ENCODE data around the gene PFKFB3.
"Not testable (repeated sequence)": the region's sequence is repeated elsewhere in the genome, so short reads cannot be mapped to it uniquely, and the experiment has no call there.

Gene PFKFB3

DNA sequence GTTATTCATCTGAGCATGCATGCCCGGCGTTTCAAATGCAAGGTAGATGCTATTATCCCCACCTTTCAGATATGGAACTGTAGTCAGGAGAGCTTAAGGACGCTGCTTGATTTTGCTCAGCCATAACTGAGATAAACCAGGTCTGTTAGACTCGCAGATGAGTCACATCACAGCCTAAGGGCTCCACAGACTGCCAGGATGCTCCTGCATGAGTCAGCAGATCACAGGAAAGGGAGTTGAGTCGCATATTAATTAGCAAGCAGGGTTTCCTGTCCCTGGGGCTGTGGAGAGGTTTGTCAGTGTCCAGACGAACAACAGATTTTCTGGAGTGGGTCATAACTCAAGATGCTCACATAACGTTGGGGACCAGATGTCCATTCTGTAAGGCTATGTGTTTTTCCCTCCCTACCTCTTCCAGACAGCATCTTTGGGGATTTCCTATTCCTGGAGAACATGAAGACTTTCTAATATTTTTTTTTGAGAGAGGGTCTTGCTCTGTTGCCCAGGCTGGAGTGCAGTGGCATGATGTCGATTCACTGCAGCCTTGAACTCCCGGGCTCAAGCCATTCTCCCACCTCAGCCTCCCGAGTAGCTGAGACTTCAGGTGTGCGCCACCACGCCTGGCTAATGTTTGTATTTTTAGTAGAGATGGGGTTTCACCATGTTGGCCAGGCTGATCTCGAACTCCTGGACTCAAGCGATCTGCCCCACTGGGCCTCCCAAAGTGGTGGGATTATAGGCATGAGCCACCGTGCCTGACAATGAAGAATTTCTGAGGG, 36.7 kb downstream of the PFKFB3 start:
- DNase-seq = no peak

GRCh38 chr10:6240254-6240653, 37.5 kb downstream of the PFKFB3 start:
- no peak for DNase-seq

DNA sequence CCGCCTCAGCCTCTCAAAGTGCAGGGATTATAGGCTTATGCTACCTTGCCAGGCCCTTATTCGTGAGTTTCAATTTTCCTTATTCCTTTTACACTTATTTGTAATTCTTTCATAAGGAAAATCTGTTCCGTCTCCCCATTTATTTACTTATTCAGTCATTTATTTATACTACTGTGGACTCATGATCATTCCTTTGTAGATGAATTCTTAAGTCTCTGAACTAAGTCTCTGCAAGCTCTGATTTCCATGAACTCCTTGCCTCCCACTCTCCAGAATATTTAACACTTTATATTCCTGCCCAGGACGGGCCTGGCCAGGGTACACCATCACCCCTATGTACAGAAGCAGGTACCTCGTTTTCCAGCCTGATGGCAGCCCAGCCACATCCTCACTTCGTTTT, 39.4 kb downstream of the PFKFB3 start:
- DNase-seq = no peak

- no peak for DNase-seq
Measured at GRCh38 chr10:6244510-6244909, 41.8 kb downstream of the PFKFB3 start.

DNA sequence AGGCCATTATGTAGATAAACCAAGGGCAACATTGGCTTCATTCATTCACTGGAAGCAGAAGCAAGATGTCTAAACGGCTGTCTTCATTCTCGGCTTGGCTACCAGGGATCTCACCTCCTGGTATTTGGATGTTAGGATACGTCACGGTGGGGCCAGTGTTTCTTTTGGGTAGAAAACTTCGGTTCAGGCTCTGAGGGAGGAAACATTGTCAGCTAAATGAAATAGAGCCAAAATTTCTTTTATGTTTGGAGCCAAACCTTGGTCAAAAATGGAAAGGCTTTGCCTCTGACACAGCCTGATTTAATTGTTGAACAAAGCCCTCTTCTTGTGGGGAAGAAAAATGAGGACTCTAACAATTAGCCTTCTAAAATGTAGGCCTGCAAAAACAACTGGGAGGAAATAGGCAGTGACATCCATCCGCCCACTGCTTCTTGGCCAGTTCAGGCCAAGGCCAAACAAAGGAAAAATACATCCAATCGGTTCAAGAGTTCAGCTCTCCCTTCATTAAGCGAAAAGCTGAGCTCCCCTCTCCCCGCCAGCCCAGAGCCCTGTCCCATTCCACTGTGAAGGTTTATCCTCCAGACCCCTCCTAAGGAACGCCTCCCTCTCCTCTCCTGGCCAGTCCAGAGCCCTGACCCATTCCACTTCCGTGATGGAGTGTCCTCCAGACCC, 44.4 kb downstream of the PFKFB3 start:
- no peak for DNase-seq

GRCh38 chr10:6248908-6249307, 46.2 kb downstream of the PFKFB3 start:
- not testable (repeated sequence) for DNase-seq

DNA sequence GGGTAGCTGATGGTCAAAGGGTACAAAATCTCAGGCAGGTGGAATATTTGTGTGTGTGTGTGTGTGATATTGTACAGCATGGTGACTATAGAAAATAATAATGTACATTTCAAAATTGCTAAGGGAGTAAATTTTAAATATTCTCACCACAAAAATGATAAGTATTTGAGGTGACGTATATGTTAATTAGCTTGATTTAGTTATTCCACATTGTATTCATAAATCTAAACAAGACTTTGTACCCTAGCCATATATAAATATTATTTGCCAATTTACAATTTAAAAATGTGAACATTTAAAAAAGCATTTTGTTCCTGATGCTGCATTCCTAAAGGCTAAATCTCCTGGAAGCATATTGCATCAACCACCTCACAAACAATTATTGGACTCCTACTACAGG, 47.0 kb downstream of the PFKFB3 start:
- DNase-seq = no peak

DNA sequence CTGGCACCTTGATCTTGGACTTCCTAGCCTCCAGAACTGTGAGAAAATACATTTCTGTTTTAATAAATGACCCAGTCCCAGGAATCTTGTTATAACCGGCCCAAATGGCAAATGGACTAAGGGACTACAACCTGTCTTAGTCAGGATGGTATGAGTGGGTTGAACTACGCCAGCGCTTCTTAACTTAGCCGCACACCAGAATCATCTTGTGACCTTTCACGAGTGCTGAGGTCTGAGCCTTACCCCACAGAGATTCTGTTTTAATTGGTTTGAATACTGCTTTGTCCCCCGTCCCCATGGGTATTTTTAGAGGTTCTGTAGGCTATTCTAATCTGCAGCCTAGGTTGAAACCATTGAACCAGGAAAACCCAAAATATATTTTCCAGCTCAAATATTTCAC, 48.0 kb downstream of the PFKFB3 start:
- no peak for DNase-seq

GRCh38 chr10:6254201-6254600, 51.5 kb downstream of the PFKFB3 start:
- DNase-seq = no peak

DNA sequence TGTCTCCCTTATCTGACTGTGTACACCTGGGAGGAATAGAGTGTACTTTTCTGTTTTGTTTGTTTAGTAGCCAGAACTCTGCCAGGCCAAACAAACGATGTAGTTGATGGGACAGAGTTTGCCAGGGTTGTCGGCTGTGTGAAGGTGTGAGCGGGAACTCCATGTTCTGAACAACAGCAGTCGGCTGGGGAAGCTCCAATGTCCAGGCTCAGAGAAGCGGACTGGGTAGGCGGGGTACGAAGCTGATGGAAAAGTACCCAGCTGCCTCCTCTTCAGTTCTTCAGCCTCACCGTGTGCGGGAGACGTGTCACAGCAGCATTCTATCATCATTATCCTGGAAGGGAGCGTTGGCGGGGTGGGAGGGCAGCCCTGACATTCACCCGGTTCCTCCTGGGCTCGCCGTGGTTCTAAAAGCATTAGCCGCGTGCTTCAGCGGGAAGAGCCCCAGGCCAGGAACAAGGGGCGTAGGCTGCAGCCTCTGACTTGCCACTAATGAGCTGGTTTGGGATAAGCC, 52.9 kb downstream of the PFKFB3 start:
- DNase-seq = no peak

- DNase-seq = no peak
Measured at GRCh38 chr10:6256439-6256838, 53.7 kb downstream of the PFKFB3 start.

DNA sequence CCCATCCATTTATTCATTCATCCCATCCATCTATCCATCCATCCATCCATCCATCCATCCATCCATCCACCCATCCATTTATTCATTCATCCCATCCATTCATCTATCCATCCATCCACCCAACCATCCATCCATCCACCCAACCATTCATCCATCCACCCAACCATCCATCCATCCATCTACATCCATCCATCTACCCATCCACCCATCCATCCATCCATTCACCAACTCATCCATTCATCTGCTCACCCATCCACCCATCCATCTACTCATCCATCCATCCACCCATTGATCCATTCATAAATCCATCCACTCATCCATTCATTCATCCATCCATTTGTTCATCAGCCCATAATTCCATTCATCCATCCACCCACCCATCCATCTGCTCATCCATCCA, 56.4 kb downstream of the PFKFB3 start:
- no peak for DNase-seq

DNA sequence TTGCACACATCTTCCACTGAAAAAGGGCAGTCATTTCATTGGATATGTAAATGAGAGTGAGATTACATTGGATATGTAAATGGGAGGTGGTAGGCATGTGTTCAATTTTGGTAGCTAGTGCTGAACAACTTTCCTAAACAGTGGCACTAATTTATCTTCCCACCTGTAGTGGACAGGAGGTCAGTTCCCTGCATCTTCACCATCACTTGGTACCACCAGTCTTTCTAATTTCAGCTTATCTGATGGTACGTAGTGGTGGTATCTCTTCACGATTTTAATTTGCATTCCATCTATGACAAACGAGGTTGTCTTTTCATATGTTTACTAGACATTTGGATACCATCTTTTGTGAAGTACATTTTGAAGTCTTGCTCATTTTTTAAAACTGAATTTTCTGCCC, 58.1 kb downstream of the PFKFB3 start:
- no peak for DNase-seq

- no peak for DNase-seq
Measured at GRCh38 chr10:6267941-6268340, 65.2 kb downstream of the PFKFB3 start.

DNA sequence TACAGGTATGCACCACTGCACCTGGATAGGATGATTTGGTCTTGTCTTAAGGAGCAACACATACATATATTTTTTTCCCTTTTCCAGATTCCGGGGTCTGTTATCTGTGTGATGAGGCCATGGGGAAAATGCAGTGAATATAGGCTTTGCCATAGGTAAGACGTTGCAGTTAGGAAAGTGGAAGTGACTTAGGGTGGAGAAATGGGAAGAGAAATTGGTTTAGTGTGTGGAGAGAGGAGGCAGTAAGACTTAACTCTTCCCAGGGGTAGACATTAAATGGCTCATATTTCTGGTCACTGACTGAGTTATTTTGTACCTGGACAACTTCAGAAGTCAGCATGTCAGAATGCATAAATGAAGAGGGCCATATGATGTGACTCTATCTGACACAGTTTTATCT, 66.7 kb downstream of the PFKFB3 start:
- DNase-seq = no peak

GRCh38 chr10:6269953-6270867, 67.5 kb downstream of the PFKFB3 start:
- no peak for DNase-seq

GRCh38 chr10:6270951-6271350, 68.2 kb downstream of the PFKFB3 start:
- no peak for DNase-seq

DNA sequence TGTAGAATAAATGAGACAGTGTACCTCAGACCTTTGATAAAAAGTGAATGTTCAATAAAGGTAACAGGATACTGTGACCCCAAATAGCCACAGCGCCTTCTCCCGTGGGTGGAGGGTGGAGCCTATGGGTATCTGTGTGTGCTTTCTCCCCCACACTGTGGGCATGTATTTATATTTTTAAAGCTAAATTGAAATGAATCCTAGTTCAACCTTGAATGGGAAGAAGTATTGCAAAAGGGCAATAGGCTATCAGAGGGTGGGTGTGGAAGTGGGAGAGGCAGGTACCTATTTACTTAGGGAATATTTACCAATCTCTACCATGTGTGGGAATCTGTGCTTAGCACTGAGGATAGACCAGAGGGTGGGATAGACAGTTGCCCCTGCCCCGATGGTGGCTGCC, 68.9 kb downstream of the PFKFB3 start:
- DNase-seq = no peak

- DNase-seq = no peak
Measured at GRCh38 chr10:6272126-6272525, 69.4 kb downstream of the PFKFB3 start.

DNA sequence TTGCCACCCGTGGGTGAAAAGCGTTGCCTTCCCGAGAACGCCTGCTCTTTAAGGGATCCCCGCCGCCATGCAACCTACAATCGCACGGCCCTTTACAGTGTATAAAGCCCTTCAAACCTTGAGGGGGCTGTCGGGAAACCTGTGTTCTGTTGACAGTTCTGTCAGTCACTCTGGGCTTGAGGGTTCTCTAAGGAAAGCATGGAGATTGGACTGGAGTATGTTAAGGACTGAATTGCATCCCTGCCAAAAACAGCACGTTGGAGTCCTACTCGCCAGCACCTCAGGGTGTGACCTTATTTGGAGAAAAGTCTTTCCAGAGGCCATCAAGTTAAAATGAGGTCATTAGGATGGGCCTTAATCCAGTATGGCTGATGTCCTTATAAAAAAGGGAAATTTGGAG, 70.6 kb downstream of the PFKFB3 start:
- DNase-seq = no peak

DNA sequence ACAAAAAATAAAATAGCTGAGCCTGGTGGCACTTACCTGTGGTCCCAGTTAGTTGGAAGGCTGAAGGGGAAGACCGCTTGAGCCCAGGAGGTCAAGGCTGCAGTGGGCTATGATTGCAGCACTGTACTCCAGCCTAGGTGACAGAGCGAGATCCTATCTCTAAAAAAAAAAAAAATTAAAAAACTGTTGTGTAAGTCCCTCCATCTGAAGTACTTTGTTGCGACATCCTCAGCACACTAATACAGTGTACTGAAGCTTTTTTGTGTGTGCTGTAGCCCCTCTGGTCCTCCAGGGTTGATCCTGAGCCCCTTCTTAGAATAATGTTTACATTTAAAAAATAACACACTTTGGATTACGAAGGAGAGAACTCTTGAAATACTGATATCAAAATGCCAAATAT, 71.3 kb downstream of the PFKFB3 start:
- DNase-seq = no peak

DNA sequence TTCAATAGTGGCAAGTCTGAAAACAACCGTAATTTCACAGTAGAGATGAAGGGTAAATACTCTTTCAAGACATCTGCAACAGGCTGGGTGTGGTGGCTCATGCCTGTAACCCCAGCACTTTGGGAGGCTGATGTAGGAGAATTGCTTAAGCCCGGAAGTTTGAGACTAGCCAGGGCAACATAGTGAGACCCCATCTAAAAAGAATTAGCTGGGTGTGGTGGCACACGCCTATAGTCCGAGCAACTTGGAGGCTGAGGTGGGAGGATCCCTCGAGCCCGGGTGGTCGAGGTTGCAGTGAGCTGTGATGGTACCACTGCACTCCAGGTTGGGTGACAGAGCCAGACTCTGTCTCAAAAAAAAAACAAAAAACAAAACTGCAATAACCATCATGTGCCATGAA, 71.8 kb downstream of the PFKFB3 start:
- DNase-seq = no peak

Measured in NCI-H526 (cell line).